ENCODE measurements around the gene SLC38A9.
A peak's percentile ranks its signal among the peaks of the same experiment; 100 is the strongest.

The SLC38A9 gene

GRCh38 chr5:55692106-55692417 is 20.1 kb downstream of the SLC38A9 start:
- no peaks in the 10 kb centered on the region for H3K4me1 Mint-ChIP-seq
- peaks cover 14% of the 10 kb centered on the region for H3K9me3 Mint-ChIP-seq
- TF ChIP-seq CTCF (IDR thresholded peaks at IDR 0.05): no peak
- no peak overlapping the region for H3K4me3 Mint-ChIP-seq
- H3K27ac Mint-ChIP-seq: no peak overlapping the region
- no peak for DNase-seq
- H3K36me3 Mint-ChIP-seq (ENCODE audit: low read depth): peaks cover 28% of the 10 kb centered on the region
- H3K27me3 Mint-ChIP-seq (ENCODE audit: low read depth, poor library complexity): no peaks in the 10 kb centered on the region

DNA sequence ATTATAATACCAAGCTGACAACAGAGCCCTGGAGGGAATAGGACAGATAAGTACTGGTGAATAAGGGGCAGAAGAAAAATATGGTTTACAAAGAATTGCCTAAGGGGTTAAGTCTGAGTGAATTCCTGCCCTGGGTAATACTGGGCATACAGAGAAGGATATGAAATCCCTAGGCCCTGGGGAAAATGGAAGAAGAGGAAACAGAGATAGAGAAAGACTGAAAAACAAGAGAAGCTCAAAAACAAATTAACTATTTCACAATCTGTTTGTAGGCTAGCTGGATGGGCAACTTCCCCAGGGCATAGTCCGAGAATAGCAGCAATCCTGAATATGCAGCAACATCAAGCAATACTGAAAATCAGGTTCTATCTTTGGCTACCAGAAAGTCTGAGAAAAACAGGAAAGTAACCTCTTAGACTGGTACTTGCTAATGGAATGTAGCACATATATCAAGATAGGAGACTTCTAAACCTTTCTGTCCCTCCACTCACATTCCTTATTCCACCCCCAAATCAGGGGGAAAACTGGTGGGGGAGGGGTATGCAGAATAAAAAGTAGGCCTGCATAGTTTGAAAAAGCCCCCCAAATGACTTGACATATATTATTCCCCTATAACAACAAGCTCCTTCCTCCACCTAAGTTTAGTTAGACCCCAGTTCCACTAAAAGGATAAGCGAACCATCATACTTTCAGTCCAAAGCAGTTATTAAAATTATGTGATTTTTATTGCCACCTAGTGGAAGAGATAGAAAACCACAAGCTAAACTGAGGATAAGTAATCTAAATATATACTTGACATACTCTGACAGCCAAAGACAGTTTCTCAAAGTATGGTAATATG is 20.6 kb downstream of the SLC38A9 start:
- no peak overlapping the region for H3K27ac Mint-ChIP-seq
- no peak overlapping the region for H3K4me3 Mint-ChIP-seq

DNA sequence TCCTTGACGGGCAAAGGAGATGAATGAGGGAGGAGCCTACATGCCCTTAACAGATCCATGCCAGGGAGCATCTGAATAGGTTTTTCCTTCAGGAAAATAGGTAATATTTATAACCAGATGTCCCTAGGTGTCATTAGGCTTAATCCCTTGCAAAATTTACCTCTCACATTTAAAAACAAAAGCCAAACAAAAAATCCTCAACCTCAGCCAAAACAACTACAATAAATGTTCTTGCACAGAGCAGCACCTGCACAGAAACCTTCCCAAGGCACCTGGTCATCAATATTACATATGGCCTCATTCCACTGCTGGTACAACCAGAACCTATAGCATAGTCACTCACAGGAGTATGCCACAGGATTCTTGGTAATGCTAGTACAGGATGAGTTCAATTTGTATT is 30.1 kb downstream of the SLC38A9 start:
- Mint-ChIP-seq H3K4me1 (peaks cover 5% of the 10 kb centered on the region), H3K4me3 (no peak overlapping the region), H3K27ac (no peak overlapping the region), H3K27me3 (ENCODE audit: low read depth, poor library complexity) (no peaks in the 10 kb centered on the region), H3K36me3 (ENCODE audit: low read depth) (peaks cover 31% of the 10 kb centered on the region), H3K9me3 (peaks cover 8% of the 10 kb centered on the region)
- DNase-seq: no peak
- TF ChIP-seq CTCF (IDR thresholded peaks at IDR 0.05): no peak

More for the DNA sequence above, 20.6 kb downstream of the SLC38A9 start:
- Mint-ChIP-seq H3K4me1 (no peaks in the 10 kb centered on the region), H3K36me3 (ENCODE audit: low read depth) (peaks cover 27% of the 10 kb centered on the region), H3K27me3 (ENCODE audit: low read depth, poor library complexity) (no peaks in the 10 kb centered on the region), H3K9me3 (peaks cover 13% of the 10 kb centered on the region)
- no peak for DNase-seq
- TF ChIP-seq CTCF (IDR thresholded peaks at IDR 0.05): peak; percentile 60

DNA sequence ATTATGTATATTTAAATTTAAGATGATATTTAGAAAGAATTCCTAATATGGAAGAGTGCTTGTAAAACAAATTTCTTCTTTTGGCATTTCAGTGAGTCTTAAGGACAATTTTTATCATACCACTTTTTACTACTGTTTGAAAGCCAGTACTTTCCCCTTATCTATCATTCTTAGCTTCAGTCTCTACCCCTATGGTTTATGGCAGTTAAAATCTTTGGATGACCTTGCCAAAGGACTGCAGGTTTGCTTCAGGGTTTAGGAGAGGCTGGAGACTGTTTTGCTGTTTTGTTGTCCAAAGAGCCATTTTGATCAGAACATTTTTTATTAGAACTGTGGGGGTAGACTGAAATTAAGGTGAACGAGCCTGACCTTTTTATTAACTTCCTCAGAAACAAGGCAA is 30.8 kb downstream of the SLC38A9 start:
- no peak for TF ChIP-seq CTCF (IDR thresholded peaks at IDR 0.05)
- Mint-ChIP-seq H3K4me1 (peaks cover 5% of the 10 kb centered on the region), H3K9me3 (peaks cover 2% of the 10 kb centered on the region), H3K4me3 (no peak overlapping the region), H3K27me3 (ENCODE audit: low read depth, poor library complexity) (no peaks in the 10 kb centered on the region), H3K27ac (no peak overlapping the region), H3K36me3 (ENCODE audit: low read depth) (peaks cover 25% of the 10 kb centered on the region)
- no peak for DNase-seq

DNA sequence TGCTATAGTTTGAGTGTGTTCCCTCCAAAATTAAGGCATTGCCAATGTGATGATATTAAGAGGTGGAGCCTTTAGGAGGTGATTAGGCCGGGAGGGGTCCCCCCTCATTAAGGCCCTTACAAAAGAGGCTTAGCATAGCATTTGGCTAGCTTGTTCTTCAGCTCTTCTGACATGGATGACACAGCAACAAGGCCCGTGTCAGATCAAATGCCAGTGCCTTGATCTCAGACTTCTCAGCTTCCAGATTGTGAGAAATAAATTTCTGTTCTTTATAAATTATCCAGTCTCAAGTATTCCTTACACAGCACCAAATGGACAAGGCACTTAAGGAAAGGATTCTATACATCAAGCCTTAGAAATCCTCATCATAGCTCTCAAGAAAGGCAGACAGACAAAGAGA is 31.8 kb downstream of the SLC38A9 start:
- TF ChIP-seq CTCF (IDR thresholded peaks at IDR 0.05): no peak
- DNase-seq: no peak
- H3K27me3 Mint-ChIP-seq (ENCODE audit: low read depth, poor library complexity): no peaks in the 10 kb centered on the region
- no peak overlapping the region for H3K27ac Mint-ChIP-seq
- no peak overlapping the region for H3K4me3 Mint-ChIP-seq
- H3K9me3 Mint-ChIP-seq: no peaks in the 10 kb centered on the region
- H3K4me1 Mint-ChIP-seq: peaks cover 5% of the 10 kb centered on the region
- H3K36me3 Mint-ChIP-seq (ENCODE audit: low read depth): peaks cover 16% of the 10 kb centered on the region

DNA sequence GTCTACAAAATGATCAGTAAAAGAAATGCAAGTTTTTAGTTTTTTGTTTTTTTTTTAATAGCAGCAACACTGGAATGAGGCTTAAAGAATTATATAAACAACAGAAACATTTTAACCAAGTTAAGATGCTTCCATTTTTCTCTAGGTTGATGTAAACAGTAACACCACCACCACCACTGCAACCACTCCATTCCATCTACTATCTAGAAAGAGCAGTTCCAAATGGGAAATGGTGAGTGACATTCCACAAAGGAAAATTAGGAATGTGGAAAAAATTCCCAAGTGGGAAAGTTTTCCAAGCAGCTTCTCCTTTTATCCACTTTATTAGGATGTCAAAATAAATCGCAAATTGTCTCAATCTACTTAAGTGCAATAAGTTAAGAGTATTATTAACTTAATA is 32.6 kb downstream of the SLC38A9 start:
- TF ChIP-seq CTCF (IDR thresholded peaks at IDR 0.05): no peak
- Mint-ChIP-seq H3K27me3 (ENCODE audit: low read depth, poor library complexity) (no peaks in the 10 kb centered on the region), H3K4me3 (no peak overlapping the region), H3K9me3 (no peaks in the 10 kb centered on the region), H3K27ac (no peak overlapping the region), H3K4me1 (peaks cover 10% of the 10 kb centered on the region), H3K36me3 (ENCODE audit: low read depth) (peaks cover 10% of the 10 kb centered on the region)
- no peak for DNase-seq

Measured in nephron progenitor cell (in vitro differentiated cells).